ENCODE data around the gene DDX59. TPM values are rescaled to one million over a fixed set of nuclear protein-coding genes. Genes with fewer than 3 reads are reported as not detected.
"Not testable (repeated sequence)": the region's sequence is repeated elsewhere in the genome, so short reads cannot be mapped to it uniquely, and the experiment has no call there.

Gene DDX59
- total RNA-seq, 1 donor from 2014 or later, result 12.6 TPM

GRCh38 chr1:200636681-200637080 lies 33.0 kb downstream of the DDX59 start:
- intact Hi-C loops (cut with micrococcal nuclease), result no loop called here
- ATAC-seq (no peak), DNase-seq (no peak)

DNA sequence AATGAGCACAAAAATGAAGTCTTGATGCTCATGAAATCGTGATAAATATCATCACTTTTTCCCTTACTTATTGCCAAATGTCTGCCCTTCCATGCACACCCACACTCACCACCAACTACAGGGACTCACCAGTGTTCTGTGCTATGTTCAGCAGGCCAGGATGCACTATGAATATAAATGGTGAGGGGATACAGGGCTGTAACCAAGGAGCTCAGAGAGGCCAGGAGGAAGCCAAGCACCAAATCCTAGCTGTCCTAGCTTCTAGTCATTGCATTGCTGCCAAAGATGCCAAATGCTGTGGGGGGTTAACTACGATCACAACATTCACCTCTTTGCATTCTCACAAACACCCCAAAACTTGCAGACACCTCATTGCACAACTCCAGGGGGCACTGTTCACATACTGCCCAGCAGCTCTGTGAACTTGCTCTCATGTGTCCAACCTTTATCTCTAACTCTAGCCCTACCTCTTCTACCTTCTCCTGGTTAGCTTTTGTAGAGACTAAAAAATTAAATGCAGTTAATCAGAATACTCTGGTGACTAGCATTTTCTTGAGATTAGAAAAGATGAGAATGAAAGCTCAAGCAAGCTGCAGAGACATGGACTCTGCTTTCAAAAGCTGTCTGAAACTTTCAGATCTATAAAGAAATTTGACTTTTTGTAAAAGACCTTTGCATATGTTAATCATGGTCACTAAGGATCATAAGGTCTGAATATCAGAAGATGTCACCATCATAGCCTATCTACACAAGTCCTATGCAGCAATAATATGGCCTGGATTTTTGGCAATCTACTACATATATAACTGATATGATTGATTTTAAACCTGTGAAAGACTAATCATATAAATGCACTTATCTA lies 35.2 kb downstream of the DDX59 start:
- no peak for ATAC-seq
- no peak for DNase-seq
- intact Hi-C loops (cut with micrococcal nuclease), result no loop called here

- intact Hi-C loops (cut with micrococcal nuclease), result no loop called here
- DNase-seq (no peak), ATAC-seq (no peak)
These were observed 38.3 kb downstream of the DDX59 start for GRCh38 chr1:200631375-200631774.

- DNase-seq; intact Hi-C loops (cut with micrococcal nuclease); ATAC-seq: not testable (repeated sequence)
These were observed 39.2 kb downstream of the DDX59 start for GRCh38 chr1:200630515-200630899.

GRCh38 chr1:200629876-200630514 lies 39.7 kb downstream of the DDX59 start:
- intact Hi-C loops (cut with micrococcal nuclease), result loop anchor here (10.0 kb wide), 1 partner anchor 205 kb away; no protein-coding TSS in a partner anchor
- ATAC-seq (no peak), DNase-seq (no peak)

- DNase-seq, result no peak
- intact Hi-C loops (cut with micrococcal nuclease), result loop anchor here (10.0 kb wide), 1 partner anchor 206 kb away; no protein-coding TSS in a partner anchor
- ATAC-seq, result no peak
These were observed 41.4 kb downstream of the DDX59 start for GRCh38 chr1:200628223-200628881.

DNA sequence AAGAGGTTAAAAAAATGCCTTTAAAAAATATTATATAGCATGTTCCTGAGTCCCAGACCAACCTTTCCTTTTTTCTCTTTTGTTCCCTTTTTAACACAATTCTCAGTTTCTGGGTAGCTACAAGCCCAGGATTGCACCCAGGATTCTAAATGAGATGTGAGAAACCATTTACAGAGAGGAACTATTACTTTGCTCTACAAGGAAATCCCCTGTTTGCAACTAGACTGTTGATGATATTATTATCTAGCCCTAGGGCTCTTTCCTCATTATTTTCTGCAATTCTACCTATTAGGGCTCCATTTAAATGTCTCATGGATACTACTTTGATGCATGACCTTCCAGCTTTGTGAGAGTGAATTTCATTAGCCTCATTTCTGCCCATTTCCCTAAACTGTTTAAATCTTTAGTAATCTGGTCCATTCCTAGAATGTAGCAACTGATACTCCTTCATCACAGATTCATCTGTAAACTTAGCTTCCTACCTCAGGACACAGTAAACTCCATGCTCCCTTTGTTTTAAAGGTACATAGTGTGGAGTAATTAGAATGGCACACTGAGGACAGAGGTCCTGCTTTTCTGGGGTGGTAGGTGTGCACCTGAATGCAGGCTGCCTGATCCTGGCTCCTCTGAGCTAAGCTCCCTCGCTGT lies 42.0 kb downstream of the DDX59 start:
- intact Hi-C loops (cut with micrococcal nuclease), result loop anchor here (10.0 kb wide), 1 partner anchor 207 kb away; no protein-coding TSS in a partner anchor
- no peak for DNase-seq
- ATAC-seq, result no peak

- intact Hi-C loops (cut with micrococcal nuclease), result loop anchor here (10.0 kb wide), 1 partner anchor 208 kb away; no protein-coding TSS in a partner anchor
- no peak for ATAC-seq
- DNase-seq, result no peak
These were observed 42.7 kb downstream of the DDX59 start for GRCh38 chr1:200626853-200627534.

- ATAC-seq (no peak), DNase-seq (no peak)
- intact Hi-C loops (cut with micrococcal nuclease), result loop anchor here (10.0 kb wide), 1 partner anchor 209 kb away; no protein-coding TSS in a partner anchor
These were observed 44.3 kb downstream of the DDX59 start for GRCh38 chr1:200625381-200625824.

- no peak for ATAC-seq
- no peak for DNase-seq
- intact Hi-C loops (cut with micrococcal nuclease), result loop anchor here (10.0 kb wide), 1 partner anchor 210 kb away; no protein-coding TSS in a partner anchor
These were observed 44.9 kb downstream of the DDX59 start for GRCh38 chr1:200624679-200625335.

DNA sequence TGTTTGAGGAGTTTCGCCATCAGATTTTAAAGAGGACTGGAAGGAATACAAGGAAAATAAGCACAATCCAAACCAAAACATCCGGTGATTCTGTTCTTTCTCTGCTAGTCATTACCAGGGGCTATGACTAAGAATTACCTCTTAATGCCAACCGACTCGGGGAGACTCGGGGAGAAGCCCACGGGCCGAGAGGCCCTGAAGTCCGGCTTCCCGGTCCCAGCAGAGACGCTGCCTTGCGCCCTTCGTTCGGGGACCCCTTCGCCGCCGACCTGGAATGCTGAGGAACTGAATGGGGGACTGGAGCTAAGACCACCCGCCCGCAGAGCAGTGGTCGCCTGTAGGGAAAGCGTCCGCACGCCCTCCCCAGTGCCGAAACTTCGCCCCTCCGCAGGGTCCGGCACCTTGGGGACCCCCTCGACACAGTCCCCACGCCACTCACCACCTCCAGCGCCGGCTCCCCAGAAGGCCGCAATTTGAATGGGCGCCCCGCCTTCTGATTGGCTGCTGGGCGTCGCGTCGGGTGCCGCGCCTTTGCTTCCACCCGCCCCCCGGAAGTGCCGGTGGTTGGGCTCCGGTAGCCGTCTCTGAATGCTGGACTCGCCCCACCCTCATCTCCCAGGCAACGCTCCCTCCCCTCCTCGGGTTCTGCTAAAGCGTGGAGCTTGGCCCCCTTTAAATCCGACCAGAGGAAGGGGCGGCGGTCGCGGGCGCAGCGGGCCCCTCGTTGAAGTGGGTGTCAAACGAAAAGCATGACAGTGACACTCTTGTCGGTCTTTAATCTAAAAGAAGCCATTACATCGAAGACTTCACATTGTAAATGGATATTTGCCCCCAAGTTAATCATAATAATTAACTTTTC lies 49.2 kb downstream of the DDX59 start, which contains the start of gene KIF14:
TSS of gene KIF14 (minus strand) at position 479 of the 859 bp plus-strand sequence. CDS start 2,028 bp downstream, outside the sequence.
- intact Hi-C loops (cut with micrococcal nuclease), result loop anchor here (2.0 to 10.0 kb wide), 2 partner anchors 182 to 214 kb away; no protein-coding TSS in a partner anchor
- peak; percentile 100 for ATAC-seq
- peak; percentile 94 for DNase-seq

GRCh38 chr1:200619894-200620272 lies 49.8 kb downstream of the DDX59 start:
- ATAC-seq, result no peak
- DNase-seq, result no peak
- intact Hi-C loops (cut with micrococcal nuclease), result loop anchor here (2.0 to 10.0 kb wide), 2 partner anchors 183 to 215 kb away; no protein-coding TSS in a partner anchor

DNA sequence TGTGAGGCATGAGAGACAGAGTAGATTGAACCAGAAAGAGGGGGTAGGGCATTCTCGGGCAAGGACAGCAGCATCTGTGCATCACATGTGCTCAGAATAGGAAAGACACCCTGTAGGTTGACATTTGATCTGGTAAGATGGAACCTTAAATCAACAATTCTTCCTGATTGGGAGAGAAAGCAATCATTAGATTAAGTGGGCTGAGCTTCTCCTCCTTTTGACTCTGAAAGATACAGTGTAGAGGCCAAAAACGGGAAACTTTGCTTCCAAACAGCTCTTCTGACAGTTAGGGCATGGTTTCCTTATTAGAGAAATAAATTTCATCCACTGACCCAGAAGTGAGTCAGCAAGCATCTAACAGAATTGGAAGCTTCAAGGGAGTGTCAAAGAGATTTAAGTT lies 58.9 kb downstream of the DDX59 start:
- intact Hi-C loops (cut with micrococcal nuclease), result no loop called here
- DNase-seq (no peak), ATAC-seq (no peak)

DNA sequence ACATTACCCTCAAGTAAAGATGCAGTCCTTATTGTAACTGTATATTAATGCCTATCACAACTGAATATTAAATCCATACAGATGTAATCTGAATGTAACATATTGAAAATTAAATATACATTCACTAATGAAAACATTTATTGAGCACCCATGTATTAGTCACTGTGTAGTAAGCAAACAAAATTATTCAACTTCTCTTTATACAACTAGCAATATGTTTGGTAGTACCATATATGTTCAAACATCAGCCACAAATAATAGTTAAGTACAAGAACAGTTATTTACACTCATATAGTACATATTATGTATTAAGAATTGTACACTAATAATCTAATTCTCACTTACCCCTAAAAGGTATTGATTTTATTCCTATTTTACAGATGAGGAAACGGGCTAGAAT lies 67.1 kb downstream of the DDX59 start:
- DNase-seq, result no peak
- ATAC-seq, result no peak
- intact Hi-C loops (cut with micrococcal nuclease), result no loop called here
